Ovary (tissue), 3 donors: Measurements from ENCODE around the gene IGFBP2.

ENCODE experiments used
- POLR2A ChIP-seq: fragments of 450-650 bp; IDR thresholded peaks from one replicate; pipeline ENCODE4 v1.6.1; 2017; ENCODE audit warnings: antibody characterized with exemption, mild to moderate bottlenecking, moderate library complexity
- TF ChIP-seq, protein P1 (sequence below), 3 donors: fragments of 450-650 bp in 2 of 3; fragments of 200-600 bp in 1 of 3; IDR thresholded peaks; one replicate each; pipeline versions ENCODE4 v1.5.1 to v1.8.0; 2016 to 2022; ENCODE audit warnings: antibody characterized with exemption in 3 of 3, mild to moderate bottlenecking in 1 of 3
- donor health status: DM: no; HTN: no; CAD: no.

DNA sequence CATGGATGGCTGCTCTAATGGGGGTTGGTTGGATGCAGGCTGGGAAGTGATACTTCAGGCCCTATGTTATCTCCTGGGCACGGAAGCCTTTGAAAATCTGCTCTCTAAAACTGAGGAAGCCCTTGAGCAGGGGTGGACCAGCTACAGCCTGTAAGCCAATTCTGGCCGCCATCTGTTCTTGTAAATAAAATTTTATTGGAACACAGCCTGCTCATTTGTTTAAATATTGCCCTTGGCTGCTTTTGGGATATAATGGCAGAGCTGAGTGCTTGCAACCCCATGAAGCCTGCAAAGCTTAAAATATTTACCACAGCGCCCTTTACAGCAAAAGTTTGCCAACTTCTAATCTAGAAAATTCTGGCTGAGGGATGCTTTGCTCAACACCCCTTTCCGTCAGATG is 11.9 kb upstream of the IGFBP2 start:
- TF ChIP-seq, protein P1, sequence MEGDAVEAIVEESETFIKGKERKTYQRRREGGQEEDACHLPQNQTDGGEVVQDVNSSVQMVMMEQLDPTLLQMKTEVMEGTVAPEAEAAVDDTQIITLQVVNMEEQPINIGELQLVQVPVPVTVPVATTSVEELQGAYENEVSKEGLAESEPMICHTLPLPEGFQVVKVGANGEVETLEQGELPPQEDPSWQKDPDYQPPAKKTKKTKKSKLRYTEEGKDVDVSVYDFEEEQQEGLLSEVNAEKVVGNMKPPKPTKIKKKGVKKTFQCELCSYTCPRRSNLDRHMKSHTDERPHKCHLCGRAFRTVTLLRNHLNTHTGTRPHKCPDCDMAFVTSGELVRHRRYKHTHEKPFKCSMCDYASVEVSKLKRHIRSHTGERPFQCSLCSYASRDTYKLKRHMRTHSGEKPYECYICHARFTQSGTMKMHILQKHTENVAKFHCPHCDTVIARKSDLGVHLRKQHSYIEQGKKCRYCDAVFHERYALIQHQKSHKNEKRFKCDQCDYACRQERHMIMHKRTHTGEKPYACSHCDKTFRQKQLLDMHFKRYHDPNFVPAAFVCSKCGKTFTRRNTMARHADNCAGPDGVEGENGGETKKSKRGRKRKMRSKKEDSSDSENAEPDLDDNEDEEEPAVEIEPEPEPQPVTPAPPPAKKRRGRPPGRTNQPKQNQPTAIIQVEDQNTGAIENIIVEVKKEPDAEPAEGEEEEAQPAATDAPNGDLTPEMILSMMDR (IDR thresholded peaks at IDR 0.05), result no peak
- no peak for TF ChIP-seq POLR2A
